ENCODE measurements around the gene ADGRD1.

Gene ADGRD1

GRCh38 chr12:131102991-131103668 lies 149.4 kb downstream of the ADGRD1 start:
- DNase-seq (ENCODE audit: low read depth in 2 of 2), result no peak

GRCh38 chr12:131103669-131104462 lies 150.2 kb downstream of the ADGRD1 start:
- no peak for DNase-seq (ENCODE audit: low read depth in 2 of 2)

DNA sequence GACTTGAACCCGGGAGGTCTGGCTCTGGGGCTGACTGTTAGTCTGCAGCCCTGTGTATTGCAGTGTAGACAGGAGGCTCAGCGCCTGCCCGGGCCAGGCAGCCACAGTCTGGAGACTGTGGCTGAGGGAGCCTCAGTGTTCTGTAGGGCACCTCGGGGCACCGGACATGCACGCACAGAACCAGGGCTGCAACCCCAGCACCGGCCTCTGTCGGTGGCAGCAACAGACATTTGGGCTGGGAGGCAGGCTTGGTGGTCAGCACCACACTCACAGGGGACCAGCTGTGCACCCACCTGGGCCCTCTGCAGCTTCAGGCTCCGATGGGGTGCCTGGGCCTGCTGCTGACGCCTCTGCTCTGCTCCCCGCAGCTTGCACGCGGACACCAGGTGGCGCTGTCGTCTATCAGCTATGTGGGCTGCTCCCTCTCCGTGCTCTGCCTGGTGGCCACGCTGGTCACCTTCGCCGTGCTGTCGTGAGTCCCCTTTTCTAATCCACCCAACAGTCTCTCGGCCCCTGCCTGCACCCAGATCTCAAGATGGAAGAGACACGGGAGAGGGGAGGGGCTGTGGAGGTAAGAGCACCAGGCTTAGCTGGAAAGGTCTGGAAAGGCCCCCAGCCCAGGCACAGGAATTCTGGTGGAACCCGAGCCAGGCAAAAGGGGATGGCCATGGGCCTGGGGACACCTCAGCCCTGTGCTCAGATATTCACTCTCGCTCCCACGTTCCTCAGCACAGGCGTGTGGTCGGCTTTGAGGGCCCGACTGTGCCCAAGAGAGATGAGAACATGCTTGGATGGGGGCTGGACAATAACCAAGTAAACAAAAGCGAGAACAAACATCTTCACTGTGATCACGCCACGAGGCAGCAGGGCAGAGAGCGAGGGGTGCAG lies 151.0 kb downstream of the ADGRD1 start:
- peak; percentile 20 to 23 for DNase-seq (ENCODE audit: low read depth in 2 of 2)

DNA sequence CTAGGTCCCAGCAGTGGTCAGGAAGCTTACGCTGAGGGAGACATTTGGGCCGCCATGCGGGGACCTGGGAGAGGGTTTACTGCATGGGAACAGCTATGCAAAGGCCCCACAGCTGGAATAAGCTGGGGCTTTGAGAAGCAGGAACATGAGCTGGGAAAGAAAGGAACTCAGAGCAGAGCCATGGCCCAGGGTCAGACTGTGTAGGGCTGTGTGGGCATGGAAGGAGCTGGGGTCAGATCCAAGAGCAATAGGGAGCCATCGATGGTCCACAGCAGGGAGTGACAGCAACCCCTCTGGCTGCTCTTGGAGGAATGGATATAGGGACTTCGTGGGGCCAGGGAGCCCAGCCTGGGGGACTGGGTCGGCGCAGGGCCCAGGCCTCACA lies 151.6 kb downstream of the ADGRD1 start:
- DNase-seq (ENCODE audit: low read depth in 2 of 2), result no peak

DNA sequence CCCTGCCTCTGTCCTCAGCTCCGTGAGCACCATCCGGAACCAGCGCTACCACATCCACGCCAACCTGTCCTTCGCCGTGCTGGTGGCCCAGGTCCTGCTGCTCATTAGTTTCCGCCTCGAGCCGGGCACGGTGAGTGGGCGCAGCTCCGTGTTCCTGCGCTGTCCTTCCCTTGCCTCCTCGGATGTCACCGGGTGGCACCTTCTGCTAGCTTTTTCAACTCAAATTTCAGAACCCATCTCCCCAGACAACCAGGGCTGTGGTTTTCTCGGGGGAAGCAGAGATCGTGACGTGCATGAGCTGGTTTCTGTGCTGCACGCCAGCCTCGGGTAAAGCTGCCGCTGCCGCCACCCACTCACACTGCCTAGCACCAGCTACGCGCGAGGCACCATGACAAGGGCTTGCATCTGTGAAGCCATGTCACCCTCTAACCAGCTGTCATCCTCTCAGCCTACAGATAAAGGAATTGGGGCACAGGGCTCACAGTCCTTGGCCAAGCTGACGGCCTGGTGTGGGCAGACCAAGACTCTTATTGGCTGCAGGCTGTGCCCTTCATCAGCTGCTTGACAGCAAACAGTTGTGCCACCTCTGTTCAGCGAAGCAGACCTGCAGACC lies 152.1 kb downstream of the ADGRD1 start:
- no peak for DNase-seq (ENCODE audit: low read depth in 2 of 2)

DNA sequence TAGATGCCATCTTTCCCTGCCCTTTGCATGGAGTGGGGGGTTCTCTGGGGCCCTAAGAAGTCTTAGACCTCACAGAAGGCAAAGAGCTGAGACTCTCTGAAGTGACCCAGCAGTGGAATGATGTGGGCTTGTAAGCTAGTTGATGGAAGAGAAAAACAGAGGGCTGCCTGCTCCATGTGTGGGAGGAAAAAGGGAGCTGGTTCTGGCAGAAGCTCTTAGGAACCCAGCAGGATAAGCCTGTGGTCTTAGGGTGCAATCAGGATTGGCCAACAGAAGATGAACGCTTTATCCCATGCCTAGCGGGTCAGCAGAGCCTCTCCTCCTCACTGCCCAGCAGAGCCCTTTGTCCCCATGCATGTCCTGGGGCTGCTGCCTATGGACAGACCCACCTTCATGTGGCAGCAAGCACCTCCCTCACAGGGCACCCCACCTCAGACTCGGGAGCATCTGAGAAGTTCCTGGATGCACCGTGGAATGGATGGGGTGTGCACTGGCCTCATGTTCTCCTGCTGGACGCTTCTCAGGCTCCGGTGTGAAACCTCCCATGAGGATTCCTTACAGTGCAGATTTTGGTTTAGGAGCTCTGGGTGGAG lies 152.7 kb downstream of the ADGRD1 start:
- no peak for DNase-seq (ENCODE audit: low read depth in 2 of 2)

DNA sequence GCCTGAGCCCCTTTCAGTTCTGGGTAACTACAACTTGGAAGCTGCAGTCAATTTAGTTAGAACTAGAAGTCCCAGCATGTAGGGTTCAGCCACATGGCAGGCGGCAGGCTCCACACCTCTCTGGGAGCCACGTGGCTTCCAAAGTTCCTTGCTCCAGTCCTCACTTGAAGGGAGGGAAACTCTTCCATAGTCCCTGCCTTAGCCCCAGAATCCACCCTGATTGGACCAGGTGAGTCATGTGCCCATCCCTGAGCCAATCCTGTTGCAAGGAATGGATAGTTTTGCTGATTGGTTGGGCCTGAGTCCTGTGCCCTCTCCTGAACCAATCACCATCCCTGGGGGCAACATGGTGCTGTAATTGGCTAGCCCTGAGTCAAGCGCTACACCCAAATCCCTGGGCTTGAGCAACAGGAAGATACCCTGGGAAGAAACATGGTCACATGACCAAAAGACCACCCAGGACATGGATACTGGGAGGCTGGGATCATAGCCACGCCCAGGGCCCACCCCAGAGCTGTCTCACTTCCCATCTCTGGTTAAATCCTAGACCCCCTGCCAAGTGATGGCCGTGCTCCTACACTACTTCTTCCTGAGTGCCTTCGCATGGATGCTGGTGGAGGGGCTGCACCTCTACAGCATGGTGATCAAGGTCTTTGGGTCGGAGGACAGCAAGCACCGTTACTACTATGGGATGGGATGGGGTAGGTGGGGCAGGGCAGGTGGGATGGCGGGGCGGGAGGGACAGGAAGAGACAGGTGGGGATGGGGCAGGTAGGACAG lies 154.7 kb downstream of the ADGRD1 start:
- no peak for DNase-seq (ENCODE audit: low read depth in 2 of 2)

DNA sequence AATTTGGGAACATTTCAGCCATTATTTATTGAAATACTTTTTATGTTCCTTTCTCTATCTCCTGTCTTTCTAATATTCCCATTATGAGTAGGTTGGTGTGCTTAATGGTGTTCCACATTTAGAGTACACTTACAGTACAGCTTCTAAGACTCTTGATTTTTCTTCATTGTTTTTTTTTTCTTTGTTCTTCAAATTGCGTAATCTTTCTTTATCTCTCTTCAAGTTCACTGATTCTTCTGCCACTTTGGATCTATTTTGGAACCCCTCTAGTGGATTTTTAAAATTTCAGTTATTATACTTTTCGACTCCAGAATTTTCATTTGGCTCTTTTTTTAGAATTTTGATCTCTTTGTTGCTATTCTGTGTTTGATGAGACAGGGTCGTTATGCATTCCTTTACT lies 157.7 kb downstream of the ADGRD1 start:
- DNase-seq (ENCODE audit: low read depth in 2 of 2), result no peak

DNA sequence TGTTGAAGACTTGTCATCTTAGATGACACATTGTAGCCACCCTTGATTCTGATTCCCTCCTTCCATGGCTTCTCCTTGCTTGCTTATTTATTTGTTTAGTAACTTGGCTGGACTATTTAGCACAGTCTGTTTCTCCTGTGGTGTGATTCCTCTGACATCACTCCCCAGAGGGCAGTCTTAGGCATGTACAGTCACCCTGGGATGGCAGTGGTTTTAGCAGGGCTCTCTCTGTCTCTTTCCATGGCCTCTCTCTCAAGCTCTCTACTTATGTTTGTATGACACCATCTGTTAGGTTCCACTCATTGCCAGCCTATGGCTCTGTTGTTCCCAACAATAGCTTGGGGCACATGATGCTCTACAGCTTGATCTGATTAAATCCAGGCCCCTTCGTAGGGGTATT lies 158.3 kb downstream of the ADGRD1 start:
- no peak for DNase-seq (ENCODE audit: low read depth in 2 of 2)

- DNase-seq (ENCODE audit: low read depth in 2 of 2), result no peak
Observed at GRCh38 chr12:131112700-131113290, 159.1 kb downstream of the ADGRD1 start.

DNA sequence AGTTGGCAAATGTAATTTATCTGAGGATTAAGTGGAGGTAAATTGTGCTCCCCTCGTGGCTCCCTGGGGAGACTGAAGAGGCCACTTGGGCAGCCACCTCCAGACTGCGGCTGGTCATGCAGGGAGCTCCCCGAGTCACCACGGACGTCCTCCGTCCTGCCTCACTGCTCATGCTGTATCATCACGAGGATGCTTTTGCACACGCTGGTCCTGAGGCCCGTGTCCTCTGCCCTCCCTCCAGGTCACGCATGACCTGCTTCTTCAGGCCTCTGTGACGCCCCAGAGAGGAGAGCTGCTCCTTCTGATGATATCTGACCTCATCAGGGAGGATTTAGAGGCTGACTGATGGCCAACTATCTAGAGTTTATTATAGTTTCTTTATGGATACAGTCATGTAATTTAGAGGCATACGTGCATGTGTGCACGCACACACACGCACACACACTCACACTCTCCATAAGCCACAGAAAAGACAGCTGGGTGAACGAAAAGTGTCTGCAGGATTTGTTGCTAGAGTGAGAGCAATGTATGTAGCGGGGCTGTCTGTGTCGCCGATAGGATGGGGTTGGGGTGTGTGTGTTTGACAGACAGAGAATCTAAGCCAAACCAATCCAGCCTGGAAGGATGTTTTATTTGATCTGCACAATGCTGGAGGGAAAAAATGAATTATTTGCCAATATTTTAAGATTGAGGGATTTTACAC lies 160.0 kb downstream of the ADGRD1 start:
- DNase-seq (ENCODE audit: low read depth in 2 of 2), result peak; percentile 28 to 37

DNA sequence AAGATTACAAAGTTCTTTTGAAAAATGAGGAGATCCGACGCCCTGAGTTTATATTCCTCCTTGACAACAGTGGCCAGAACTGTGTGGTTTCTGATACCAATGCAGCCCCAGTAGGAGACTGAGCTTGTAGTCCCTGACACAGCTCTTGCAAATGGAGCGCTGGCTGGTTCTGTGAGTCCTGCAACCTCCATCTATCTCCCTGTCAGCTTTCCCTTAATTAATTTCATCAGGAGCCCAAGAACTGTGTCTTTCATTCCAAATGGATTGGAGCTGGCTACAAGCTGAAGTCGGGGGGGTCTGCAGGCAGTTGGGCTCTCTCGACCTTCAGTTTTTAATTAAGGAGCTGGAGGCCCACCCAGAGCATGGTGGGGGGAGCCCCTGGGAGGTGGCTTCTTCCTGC lies 160.6 kb downstream of the ADGRD1 start:
- DNase-seq (ENCODE audit: low read depth in 2 of 2), result peak; percentile 43 to 48

- peak; percentile 39 to 40 for DNase-seq (ENCODE audit: low read depth in 2 of 2)
Observed at GRCh38 chr12:131114942-131115584, 161.4 kb downstream of the ADGRD1 start.

GRCh38 chr12:131115766-131116467 lies 162.2 kb downstream of the ADGRD1 start:
- DNase-seq (ENCODE audit: low read depth in 2 of 2), result no peak

DNA sequence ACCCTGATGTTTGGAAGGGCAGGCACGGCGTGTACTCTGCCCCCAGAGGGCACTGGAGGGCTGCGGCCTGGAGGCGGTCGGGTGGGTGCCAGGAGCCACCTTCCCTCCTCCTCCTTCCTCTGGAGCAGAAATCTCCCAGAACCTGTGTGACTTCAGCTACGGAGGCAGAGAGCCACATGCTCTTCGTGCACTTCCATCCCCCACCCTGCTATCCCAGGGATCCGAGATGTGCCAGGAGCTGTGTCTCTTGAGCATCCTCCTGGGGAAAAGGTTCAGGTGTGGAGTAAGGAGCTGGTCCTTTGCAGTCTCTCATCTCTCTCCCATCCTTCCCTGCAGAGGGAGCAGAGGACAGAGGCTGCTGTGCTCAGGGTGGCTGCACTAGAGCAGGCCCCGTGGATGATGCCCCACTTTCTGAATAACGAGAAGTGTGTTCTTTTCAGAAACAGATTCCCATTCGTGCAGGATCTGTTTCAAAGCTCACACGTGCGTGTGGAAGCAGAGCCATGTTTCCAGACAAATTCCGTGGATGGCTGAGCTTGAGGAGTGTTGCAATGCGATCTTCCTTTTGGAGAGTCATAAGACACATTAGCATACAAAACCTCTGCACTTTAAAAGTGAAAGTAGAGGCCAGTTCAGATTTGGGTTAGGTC lies 162.9 kb downstream of the ADGRD1 start:
- no peak for DNase-seq (ENCODE audit: low read depth in 2 of 2)

GRCh38 chr12:131117438-131118245 lies 163.9 kb downstream of the ADGRD1 start:
- no peak for DNase-seq (ENCODE audit: low read depth in 2 of 2)

DNA sequence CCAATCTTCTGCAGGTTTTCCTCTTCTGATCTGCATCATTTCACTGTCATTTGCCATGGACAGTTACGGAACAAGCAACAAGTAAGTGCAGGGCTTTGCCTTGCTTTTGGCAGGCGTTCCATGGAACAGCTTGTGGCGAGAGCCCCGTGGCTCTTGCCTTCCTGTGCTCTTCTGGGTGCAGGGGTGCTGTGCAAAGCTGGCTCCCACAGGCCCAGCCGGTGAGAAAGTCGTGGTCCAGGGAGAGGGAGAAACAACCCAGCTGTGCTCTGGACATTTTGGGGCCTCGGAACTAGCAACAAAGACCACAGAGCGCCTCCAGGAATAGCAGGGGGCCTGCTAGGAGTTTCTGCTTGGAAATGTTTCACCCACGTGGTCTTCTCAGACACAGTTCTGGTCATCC lies 164.7 kb downstream of the ADGRD1 start:
- no peak for DNase-seq (ENCODE audit: low read depth in 2 of 2)

Measured in fibroblast of skin of left biceps (primary cell).